Uterus (tissue), 4 donors: Measurements from ENCODE around the gene RAP1B. TPM values are rescaled to one million over a fixed set of nuclear protein-coding genes. Genes with fewer than 3 reads are reported as not detected.

Experiments
- DNase-seq, 2 donors: peaks; one replicate each; pipeline ENCODE4 v3.0.0-alpha.2; 2019 to 2020
- H3K27ac ChIP-seq, 2 donors: fragments of 200-600 bp; sonication (generic); 1 replicate in 1 of 2; 2 replicates in 1 of 2; pipeline ENCODE4 v1.5.1; 2016 to 2018
- H3K27me3 ChIP-seq, 2 donors: fragments of 200-600 bp; sonication (generic); one replicate each; pipeline ENCODE4 v1.5.1; 2018 to 2019; ENCODE audit warnings: control low read depth in 1 of 2
- H3K36me3 ChIP-seq, 2 donors: fragments of 200-600 bp; sonication (generic); one replicate each; pipeline ENCODE4 v1.5.1; 2019; ENCODE audit warnings: control low read depth in 1 of 2
- H3K4me1 ChIP-seq, 2 donors: fragments of 200-600 bp; sonication (generic); one replicate each; pipeline ENCODE4 v1.5.1; 2018 to 2019; ENCODE audit warnings: control low read depth in 1 of 2
- H3K4me3 ChIP-seq, 2 donors: fragments of 200-600 bp; sonication (generic); 1 replicate in 1 of 2; 2 replicates in 1 of 2; pipeline ENCODE4 v1.5.1; 2018 to 2019; ENCODE audit warnings: mild to moderate bottlenecking in 1 of 2
- H3K9me3 ChIP-seq, 2 donors: fragments of 200-600 bp; sonication (generic); one replicate each; pipeline ENCODE4 v1.5.1; 2019; ENCODE audit warnings: control low read depth in 1 of 2
- POLR2A ChIP-seq, 2 donors: fragments of 450-650 bp; IDR thresholded peaks; one replicate each; pipeline ENCODE4 v1.6.1; 2016; ENCODE audit warnings: antibody characterized with exemption in 2 of 2, mild to moderate bottlenecking in 1 of 2, moderate library complexity in 1 of 2
- intact Hi-C: fragments of 100-400 bp; cut with DNase I; formaldehyde crosslinking; loops from one replicate; pipeline ENCODE4 v1.15.1; 2023; ENCODE audit warnings: low total_unique reads
- total RNA-seq, 4 donors: library from RNA; depleted of rRNA in 3 of 4; stranded (reverse); fragments of >200 nt in 3 of 4; gene quantifications; one replicate each; pipeline versions ENCODE4 v1.1.0 to v1.2.4, GENCODE V29; 2014 to 2023
- TF ChIP-seq, protein P1 (sequence below), 4 experiments: fragments of 200-600 bp in 2 of 4; fragments of 450-650 bp in 2 of 4; sonication (generic) in 2 of 4; IDR thresholded peaks; one replicate each; pipeline ENCODE4 v1.5.1; 2016 to 2019; ENCODE audit warnings: antibody characterized with exemption in 4 of 4, mild to moderate bottlenecking in 2 of 4, moderate library complexity in 1 of 4
- donor health status: DM: yes; HTN: yes; CAD: no.

Gene RAP1B
- total RNA-seq, 4 donors from 2014 or later: 166 to 257 (median 214) TPM

DNA sequence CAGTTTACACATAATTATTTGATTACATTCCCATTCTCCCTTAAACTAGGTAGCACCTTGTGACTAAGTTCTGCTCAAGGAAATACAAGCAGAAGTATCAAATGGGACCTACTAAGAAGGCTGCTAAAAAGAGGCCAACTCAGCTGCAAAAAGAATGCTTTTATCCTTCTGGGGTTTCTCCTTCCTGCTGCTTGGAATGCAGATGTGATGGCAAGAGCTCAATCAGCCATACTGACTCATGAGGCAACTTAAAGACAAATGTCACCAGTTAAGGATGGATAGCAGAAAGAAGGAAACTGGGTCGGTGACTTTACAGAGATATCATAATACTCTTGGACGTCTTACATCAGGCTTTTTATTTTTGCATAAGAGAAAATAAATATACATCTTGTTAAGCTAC, 38.0 kb upstream of the RAP1B start:
- TF ChIP-seq POLR2A (IDR thresholded peaks at IDR 0.05): no peak
- TF ChIP-seq, protein P1, sequence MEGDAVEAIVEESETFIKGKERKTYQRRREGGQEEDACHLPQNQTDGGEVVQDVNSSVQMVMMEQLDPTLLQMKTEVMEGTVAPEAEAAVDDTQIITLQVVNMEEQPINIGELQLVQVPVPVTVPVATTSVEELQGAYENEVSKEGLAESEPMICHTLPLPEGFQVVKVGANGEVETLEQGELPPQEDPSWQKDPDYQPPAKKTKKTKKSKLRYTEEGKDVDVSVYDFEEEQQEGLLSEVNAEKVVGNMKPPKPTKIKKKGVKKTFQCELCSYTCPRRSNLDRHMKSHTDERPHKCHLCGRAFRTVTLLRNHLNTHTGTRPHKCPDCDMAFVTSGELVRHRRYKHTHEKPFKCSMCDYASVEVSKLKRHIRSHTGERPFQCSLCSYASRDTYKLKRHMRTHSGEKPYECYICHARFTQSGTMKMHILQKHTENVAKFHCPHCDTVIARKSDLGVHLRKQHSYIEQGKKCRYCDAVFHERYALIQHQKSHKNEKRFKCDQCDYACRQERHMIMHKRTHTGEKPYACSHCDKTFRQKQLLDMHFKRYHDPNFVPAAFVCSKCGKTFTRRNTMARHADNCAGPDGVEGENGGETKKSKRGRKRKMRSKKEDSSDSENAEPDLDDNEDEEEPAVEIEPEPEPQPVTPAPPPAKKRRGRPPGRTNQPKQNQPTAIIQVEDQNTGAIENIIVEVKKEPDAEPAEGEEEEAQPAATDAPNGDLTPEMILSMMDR (IDR thresholded peaks at IDR 0.05): no peak
- Histone ChIP-seq H3K4me3 (no peak overlapping the region), H3K4me1 (no peaks in the 10 kb centered on the region), H3K9me3 (no peaks in the 10 kb centered on the region), H3K27me3 (no peaks in the 10 kb centered on the region), H3K36me3 (no peaks in the 10 kb centered on the region), H3K27ac (no peak overlapping the region)
- DNase-seq: no peak
- intact Hi-C loops: no loop called here

- no peaks in the 10 kb centered on the region for H3K36me3 ChIP-seq
- no peak for TF ChIP-seq POLR2A (IDR thresholded peaks at IDR 0.05)
- TF ChIP-seq, protein P1 (IDR thresholded peaks at IDR 0.05): no peak
- intact Hi-C loops: no loop called here
- H3K9me3 ChIP-seq: no peaks in the 10 kb centered on the region
- no peak overlapping the region for H3K27ac ChIP-seq
- DNase-seq: no peak
- no peaks in the 10 kb centered on the region for H3K4me1 ChIP-seq
- no peaks in the 10 kb centered on the region for H3K27me3 ChIP-seq
- H3K4me3 ChIP-seq: no peak overlapping the region
Observed at GRCh38 chr12:68573406-68573805, 37.3 kb upstream of the RAP1B start.

GRCh38 chr12:68577949-68578348, 32.8 kb upstream of the RAP1B start:
- intact Hi-C loops: no loop called here
- Histone ChIP-seq H3K36me3 (no peaks in the 10 kb centered on the region), H3K27ac (no peak overlapping the region), H3K4me3 (no peak overlapping the region), H3K9me3 (no peaks in the 10 kb centered on the region), H3K4me1 (no peaks in the 10 kb centered on the region), H3K27me3 (no peaks in the 10 kb centered on the region)
- TF ChIP-seq, protein P1 (IDR thresholded peaks at IDR 0.05): no peak
- TF ChIP-seq POLR2A (IDR thresholded peaks at IDR 0.05): no peak
- DNase-seq: no peak

DNA sequence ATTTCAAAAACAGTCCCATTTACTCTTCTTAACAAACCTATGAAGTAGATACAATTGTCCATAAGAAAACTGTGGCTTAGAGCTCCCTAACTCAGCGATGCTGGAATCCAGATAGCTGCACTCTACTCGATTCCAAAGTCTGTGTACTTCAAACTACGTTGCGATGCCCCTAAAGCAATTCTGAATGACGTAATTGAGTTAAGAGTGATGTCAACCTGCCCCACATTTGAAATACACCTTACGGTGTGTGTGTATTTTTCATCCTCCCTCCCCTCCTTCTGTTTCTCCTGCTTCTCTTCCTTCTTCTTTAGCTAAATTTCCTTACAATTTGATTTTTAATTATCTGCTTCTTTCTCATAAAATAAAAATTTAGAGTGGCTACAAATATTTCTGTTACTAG, 31.9 kb upstream of the RAP1B start:
- no peaks in the 10 kb centered on the region for H3K27me3 ChIP-seq
- H3K9me3 ChIP-seq: no peaks in the 10 kb centered on the region
- no peak overlapping the region for H3K4me3 ChIP-seq
- intact Hi-C loops: no loop called here
- H3K27ac ChIP-seq: no peak overlapping the region
- no peaks in the 10 kb centered on the region for H3K4me1 ChIP-seq
- no peak for TF ChIP-seq POLR2A (IDR thresholded peaks at IDR 0.05)
- TF ChIP-seq, protein P1 (IDR thresholded peaks at IDR 0.05): no peak
- no peaks in the 10 kb centered on the region for H3K36me3 ChIP-seq
- DNase-seq: no peak

GRCh38 chr12:68579254-68579653, 31.4 kb upstream of the RAP1B start:
- Histone ChIP-seq H3K4me1 (no peaks in the 10 kb centered on the region), H3K36me3 (no peaks in the 10 kb centered on the region), H3K9me3 (no peaks in the 10 kb centered on the region), H3K27ac (no peak overlapping the region), H3K4me3 (no peak overlapping the region), H3K27me3 (no peaks in the 10 kb centered on the region)
- TF ChIP-seq, protein P1 (IDR thresholded peaks at IDR 0.05): no peak
- TF ChIP-seq POLR2A (IDR thresholded peaks at IDR 0.05): no peak
- intact Hi-C loops: no loop called here
- DNase-seq: no peak
